Prostate gland (tissue), 2 donors: ENCODE measurements around the gene WDR13. TPM values are rescaled to one million over a fixed set of nuclear protein-coding genes. Genes with fewer than 3 reads are reported as not detected.

Source experiments
- DNase-seq: peaks from one replicate; pipeline ENCODE4 v3.0.0-alpha.2; 2019; ENCODE audit warnings: low spot score
- H3K27ac ChIP-seq, 2 donors: fragments of 200-600 bp; sonication (generic); 2 replicates each; pipeline ENCODE4 v1.5.1; 2017 to 2019
- H3K27me3 ChIP-seq: fragments of 200-600 bp; sonication (generic); replicated peaks from 2 replicates; pipeline ENCODE4 v1.5.1; 2019; ENCODE audit not compliant: insufficient read depth
- H3K36me3 ChIP-seq, 2 donors: fragments of 200-600 bp; sonication (generic); 1 replicate in 1 of 2; 2 replicates in 1 of 2; pipeline versions ENCODE4 v1.5.1 to v1.8.1; 2017 to 2019
- H3K4me1 ChIP-seq: fragments of 200-600 bp; sonication (generic); replicated peaks from 2 replicates; pipeline ENCODE4 v1.5.1; 2019
- H3K4me3 ChIP-seq, 2 donors: fragments of 200-600 bp; sonication (generic); 2 replicates each; pipeline ENCODE4 v1.5.1; 2017 to 2019
- H3K9me3 ChIP-seq: fragments of 200-600 bp; sonication (generic); 2 replicates; pipeline ENCODE4 v1.5.1; 2017
- CTCF ChIP-seq, 4 experiments: fragments of 200-600 bp in 2 of 4; fragments of 450-650 bp in 2 of 4; sonication (generic) in 2 of 4; IDR thresholded peaks; 1 replicate in 3 of 4; 2 replicates in 1 of 4; pipeline ENCODE4 v1.5.1; 2016 to 2019; ENCODE audit warnings: antibody characterized with exemption in 4 of 4, mild to moderate bottlenecking in 2 of 4, moderate library complexity in 2 of 4
- POLR2A ChIP-seq: fragments of 450-650 bp; IDR thresholded peaks from one replicate; pipeline ENCODE4 v1.6.1; 2016; ENCODE audit warnings: antibody characterized with exemption, mild to moderate bottlenecking
- POLR2AphosphoS5 ChIP-seq: sonication (generic); formaldehyde crosslinking; IDR thresholded peaks from one replicate; pipeline ENCODE4 v1.6.1; 2017; ENCODE audit warnings: antibody characterized with exemption
- WGBS: methylation state at CpG from one replicate; pipeline ENCODE4 v1.1.5; 2018; 5-methylcytosine and 5-hydroxymethylcytosine counted together
- intact Hi-C: fragments of 100-400 bp; cut with DNase I; formaldehyde crosslinking; loops from one replicate; pipeline ENCODE4 v1.14.2; 2022
- total RNA-seq, 2 donors: library from RNA; depleted of rRNA; stranded (reverse); fragments of >200 nt; gene quantifications; one replicate each; pipeline ENCODE4 v1.1.0, GENCODE V29; 2016

The WDR13 gene
- total RNA-seq, 2 donors from 2014 or later, result 102 to 190 TPM

GRCh38 chrX:48574270-48575266 lies 22.7 kb upstream of the WDR13 start, which contains the start of gene RBM3:
Gene RBM3 (plus strand): TSS chrX:48574484. CDS start chrX:48575181, 697 bp downstream.
- peak; percentile 61 for TF ChIP-seq POLR2A
- TF ChIP-seq POLR2AphosphoS5, result peak; percentile 84
- TF ChIP-seq CTCF (IDR thresholded peaks at IDR 0.05), result peak in 3 of 4 experiments; percentile 34 to 49 (median 37)
- Histone ChIP-seq H3K27ac (peak within 1 kb of the TSS; percentile 97), H3K36me3 (no peaks in the 10 kb centered on the region), H3K4me1 (no peaks in the 10 kb centered on the region), H3K27me3 (no peaks in the 10 kb centered on the region), H3K9me3 (no peaks in the 10 kb centered on the region), H3K4me3 (peak within 1 kb of the TSS; percentile 55 to 62)
- intact Hi-C loops, result no loop called here
- peak; percentile 89 for DNase-seq
- WGBS, result under 1% methylated on average over 18 of the region's 71 CpGs

- Histone ChIP-seq H3K27me3 (no peaks in the 10 kb centered on the region), H3K4me1 (no peaks in the 10 kb centered on the region), H3K36me3 (no peaks in the 10 kb centered on the region), H3K27ac (peak overlapping the region in 1 of 2 donors; percentile 97), H3K9me3 (no peaks in the 10 kb centered on the region), H3K4me3 (peak overlapping the region in 1 of 2 donors; percentile 55)
- DNase-seq, result no peak
- TF ChIP-seq CTCF (IDR thresholded peaks at IDR 0.05) (no peak), POLR2AphosphoS5 (no peak), POLR2A (no peak)
- intact Hi-C loops, result no loop called here
- 68% methylated on average over 7 of the region's 13 CpGs for WGBS
Observed at GRCh38 chrX:48575642-48576041, 21.6 kb upstream of the WDR13 start.

- intact Hi-C loops, result no loop called here
- H3K9me3 ChIP-seq, result no peaks in the 10 kb centered on the region
- no peaks in the 10 kb centered on the region for H3K27me3 ChIP-seq
- H3K36me3 ChIP-seq, result no peaks in the 10 kb centered on the region
- H3K4me3 ChIP-seq, result no peak overlapping the region
- H3K4me1 ChIP-seq, result no peaks in the 10 kb centered on the region
- 60% methylated on average over 6 of the region's 6 CpGs for WGBS
- peak overlapping the region in 1 of 2 donors; percentile 97 for H3K27ac ChIP-seq
- DNase-seq, result no peak
- TF ChIP-seq POLR2A (no peak), CTCF (IDR thresholded peaks at IDR 0.05) (no peak), POLR2AphosphoS5 (no peak)
Observed at GRCh38 chrX:48576108-48576507, 21.2 kb upstream of the WDR13 start.

- TF ChIP-seq POLR2AphosphoS5 (no peak), CTCF (IDR thresholded peaks at IDR 0.05) (no peak), POLR2A (no peak)
- DNase-seq, result no peak
- no peaks in the 10 kb centered on the region for H3K27me3 ChIP-seq
- intact Hi-C loops, result no loop called here
- no peak overlapping the region for H3K27ac ChIP-seq
- H3K4me1 ChIP-seq, result no peaks in the 10 kb centered on the region
- 81% methylated on average over 2 of the region's 2 CpGs for WGBS
- H3K4me3 ChIP-seq, result no peak overlapping the region
- no peaks in the 10 kb centered on the region for H3K9me3 ChIP-seq
- no peaks in the 10 kb centered on the region for H3K36me3 ChIP-seq
Observed at GRCh38 chrX:48578661-48579128, 18.6 kb upstream of the WDR13 start.
